ENCODE measurements around the gene GPN1. TPM values are rescaled to one million over a fixed set of nuclear protein-coding genes. Genes with fewer than 3 reads are reported as not detected.
"Not testable (repeated sequence)": the region's sequence is repeated elsewhere in the genome, so short reads cannot be mapped to it uniquely, and the experiment has no call there.

GPN1 gene
- total RNA-seq, 2 donors from 2014 or later = 27.6 to 27.7 TPM

GRCh38 chr2:27596627-27597026 lies 32.2 kb upstream of the GPN1 start:
- Mint-ChIP-seq H3K4me1 (peaks cover 25% of the 10 kb centered on the region), H3K27me3 (no peaks in the 10 kb centered on the region), H3K4me3 (no peak overlapping the region), H3K27ac (peak overlapping the region; percentile 69), H3K36me3 (ENCODE audit: low read depth) (peaks cover 5% of the 10 kb centered on the region)
- ATAC-seq = no peak
- no peak for DNase-seq
- no peaks in the 10 kb centered on the region for H3K9me3 ChIP-seq (ENCODE audit: control insufficient read depth, low read length, poor library complexity, severe bottlenecking)

- ATAC-seq (no peak), DNase-seq (no peak)
- H3K9me3 ChIP-seq (ENCODE audit: control insufficient read depth, low read length, poor library complexity, severe bottlenecking) = no peaks in the 10 kb centered on the region
- Mint-ChIP-seq H3K36me3 (ENCODE audit: low read depth) (peaks cover 15% of the 10 kb centered on the region), H3K27me3 (no peaks in the 10 kb centered on the region), H3K4me1 (peaks cover 12% of the 10 kb centered on the region), H3K27ac (no peak overlapping the region), H3K4me3 (no peak overlapping the region)
Observed at GRCh38 chr2:27606611-27607010, 22.2 kb upstream of the GPN1 start.

DNA sequence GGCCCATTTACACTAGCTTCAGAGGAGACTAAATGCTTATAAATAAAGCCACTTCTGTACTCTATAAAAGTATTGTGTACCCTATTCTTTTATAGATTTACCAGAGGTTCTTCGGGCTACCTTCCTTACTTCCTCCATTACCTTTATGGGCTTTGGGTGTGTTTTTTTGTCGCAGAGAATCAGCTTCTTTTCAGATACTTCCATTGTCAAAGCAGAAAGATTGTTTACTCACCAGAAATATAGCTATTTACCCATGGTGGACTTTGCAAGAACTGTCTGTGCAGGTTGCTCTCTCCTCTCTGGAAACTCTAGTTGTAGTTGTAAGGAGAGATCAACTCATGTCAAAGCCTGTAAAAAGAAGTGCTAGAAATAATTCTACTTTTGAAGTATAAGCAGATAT lies 14.9 kb upstream of the GPN1 start:
- no peaks in the 10 kb centered on the region for H3K27me3 Mint-ChIP-seq
- H3K4me3 Mint-ChIP-seq = no peak overlapping the region
- H3K27ac Mint-ChIP-seq = no peak overlapping the region
- H3K36me3 Mint-ChIP-seq (ENCODE audit: low read depth) = peaks cover 16% of the 10 kb centered on the region
- H3K9me3 ChIP-seq (ENCODE audit: control insufficient read depth, low read length, poor library complexity, severe bottlenecking) = no peaks in the 10 kb centered on the region
- H3K4me1 Mint-ChIP-seq = peaks cover 5% of the 10 kb centered on the region
- DNase-seq = no peak
- no peak for ATAC-seq

GRCh38 chr2:27615316-27615715 lies 13.5 kb upstream of the GPN1 start:
- no peak for DNase-seq
- peaks cover 5% of the 10 kb centered on the region for H3K4me1 Mint-ChIP-seq
- no peak for ATAC-seq
- H3K27me3 Mint-ChIP-seq = no peaks in the 10 kb centered on the region
- no peak overlapping the region for H3K27ac Mint-ChIP-seq
- peaks cover 16% of the 10 kb centered on the region for H3K36me3 Mint-ChIP-seq (ENCODE audit: low read depth)
- H3K9me3 ChIP-seq (ENCODE audit: control insufficient read depth, low read length, poor library complexity, severe bottlenecking) = no peaks in the 10 kb centered on the region
- no peak overlapping the region for H3K4me3 Mint-ChIP-seq

GRCh38 chr2:27621524-27621923 lies 7.3 kb upstream of the GPN1 start:
- Mint-ChIP-seq H3K4me3 (no peak overlapping the region), H3K27me3 (no peaks in the 10 kb centered on the region), H3K27ac (no peak overlapping the region), H3K4me1 (peaks cover 2% of the 10 kb centered on the region), H3K36me3 (ENCODE audit: low read depth) (peaks cover 16% of the 10 kb centered on the region)
- ATAC-seq = no peak
- no peaks in the 10 kb centered on the region for H3K9me3 ChIP-seq (ENCODE audit: control insufficient read depth, low read length, poor library complexity, severe bottlenecking)
- DNase-seq = no peak

DNA sequence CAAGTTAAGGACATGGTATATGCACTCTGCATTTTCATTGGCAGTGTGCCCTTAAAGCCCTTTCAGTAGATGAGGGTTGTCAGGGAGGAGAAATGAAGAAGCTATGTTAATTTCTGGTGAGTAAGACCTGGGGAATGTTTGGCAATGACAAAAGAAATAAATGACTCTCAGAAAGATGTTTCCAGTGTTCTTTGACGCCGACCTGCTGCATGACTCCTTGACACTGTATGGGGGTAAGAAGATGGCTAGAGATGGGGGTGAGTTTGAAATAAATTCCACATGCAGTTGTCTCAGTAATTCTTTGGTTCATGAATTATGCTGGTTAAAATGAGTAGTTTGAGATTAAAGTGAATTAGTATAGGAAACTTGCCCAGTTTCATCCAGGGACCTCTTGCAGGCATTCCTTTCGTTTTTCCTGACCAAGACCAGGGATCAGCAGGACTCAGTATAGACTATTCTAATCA lies 5.9 kb upstream of the GPN1 start:
- no peaks in the 10 kb centered on the region for H3K9me3 ChIP-seq (ENCODE audit: control insufficient read depth, low read length, poor library complexity, severe bottlenecking)
- ATAC-seq (no peak), DNase-seq (no peak)
- H3K4me1 Mint-ChIP-seq = peaks cover 8% of the 10 kb centered on the region
- H3K27me3 Mint-ChIP-seq = no peaks in the 10 kb centered on the region
- no peak overlapping the region for H3K4me3 Mint-ChIP-seq
- peaks cover 9% of the 10 kb centered on the region for H3K36me3 Mint-ChIP-seq (ENCODE audit: low read depth)
- peak overlapping the region; percentile 65 for H3K27ac Mint-ChIP-seq

GRCh38 chr2:27624943-27625342 lies 3.9 kb upstream of the GPN1 start:
- peak overlapping the region; percentile 65 for H3K27ac Mint-ChIP-seq
- no peaks in the 10 kb centered on the region for H3K27me3 Mint-ChIP-seq
- no peak for DNase-seq
- ATAC-seq = no peak
- H3K4me1 Mint-ChIP-seq = peaks cover 8% of the 10 kb centered on the region
- no peaks in the 10 kb centered on the region for H3K9me3 ChIP-seq (ENCODE audit: control insufficient read depth, low read length, poor library complexity, severe bottlenecking)
- peaks cover 7% of the 10 kb centered on the region for H3K36me3 Mint-ChIP-seq (ENCODE audit: low read depth)
- no peak overlapping the region for H3K4me3 Mint-ChIP-seq

GRCh38 chr2:27626323-27626722 lies 2.5 kb upstream of the GPN1 start:
- not testable (repeated sequence) for H3K9me3 ChIP-seq (ENCODE audit: control insufficient read depth, low read length, poor library complexity, severe bottlenecking); H3K27ac Mint-ChIP-seq

DNA sequence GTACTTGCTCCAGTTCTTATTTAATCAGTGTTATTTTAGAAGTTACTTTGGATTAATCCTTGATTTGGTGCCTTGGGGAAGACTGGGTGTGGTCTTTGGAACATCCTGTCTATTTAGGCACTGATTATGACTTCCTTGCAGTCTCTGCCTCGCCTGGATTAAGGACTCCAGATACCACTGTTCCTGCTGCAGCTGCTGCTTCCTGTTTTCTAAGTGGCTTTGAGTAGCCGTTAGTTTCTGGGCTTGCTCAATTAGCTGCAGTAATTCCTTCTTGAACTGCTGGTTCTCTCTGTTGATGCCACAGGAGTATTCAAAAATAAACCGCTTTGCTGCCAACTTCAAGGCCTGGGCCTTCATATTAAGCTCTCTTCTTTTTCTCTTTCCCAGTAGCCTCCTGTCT lies 1.9 kb upstream of the GPN1 start:
- H3K4me1 Mint-ChIP-seq = peaks cover 14% of the 10 kb centered on the region
- not testable (repeated sequence) for ATAC-seq; H3K36me3 Mint-ChIP-seq (ENCODE audit: low read depth); H3K9me3 ChIP-seq (ENCODE audit: control insufficient read depth, low read length, poor library complexity, severe bottlenecking); H3K4me3 Mint-ChIP-seq; DNase-seq; H3K27ac Mint-ChIP-seq; H3K27me3 Mint-ChIP-seq

More at GRCh38 chr2:27626323-27626722, 2.5 kb upstream of the GPN1 start:
- H3K36me3 Mint-ChIP-seq (ENCODE audit: low read depth); DNase-seq; H3K27me3 Mint-ChIP-seq; H3K4me3 Mint-ChIP-seq; ATAC-seq: not testable (repeated sequence)
- H3K4me1 Mint-ChIP-seq = peaks cover 13% of the 10 kb centered on the region

GRCh38 chr2:27627963-27628766 lies 685 bp upstream of the GPN1 start:
- DNase-seq (no peak), ATAC-seq (peak; percentile 27)
- Mint-ChIP-seq H3K27me3 (no peaks in the 10 kb centered on the region), H3K4me1 (peaks cover 17% of the 10 kb centered on the region), H3K4me3 (no peak overlapping the region), H3K27ac (no peak overlapping the region), H3K36me3 (ENCODE audit: low read depth) (peaks cover 2% of the 10 kb centered on the region)
- H3K9me3 ChIP-seq (ENCODE audit: control insufficient read depth, low read length, poor library complexity, severe bottlenecking) = no peaks in the 10 kb centered on the region

GRCh38 chr2:27630257-27630656 lies 1.4 kb downstream of the GPN1 start:
- H3K27me3 Mint-ChIP-seq; H3K4me3 Mint-ChIP-seq; DNase-seq; ATAC-seq; H3K27ac Mint-ChIP-seq; H3K9me3 ChIP-seq (ENCODE audit: control insufficient read depth, low read length, poor library complexity, severe bottlenecking): not testable (repeated sequence)
- H3K36me3 Mint-ChIP-seq (ENCODE audit: low read depth) = peaks cover 11% of the 10 kb centered on the region
- H3K4me1 Mint-ChIP-seq = peaks cover 24% of the 10 kb centered on the region

DNA sequence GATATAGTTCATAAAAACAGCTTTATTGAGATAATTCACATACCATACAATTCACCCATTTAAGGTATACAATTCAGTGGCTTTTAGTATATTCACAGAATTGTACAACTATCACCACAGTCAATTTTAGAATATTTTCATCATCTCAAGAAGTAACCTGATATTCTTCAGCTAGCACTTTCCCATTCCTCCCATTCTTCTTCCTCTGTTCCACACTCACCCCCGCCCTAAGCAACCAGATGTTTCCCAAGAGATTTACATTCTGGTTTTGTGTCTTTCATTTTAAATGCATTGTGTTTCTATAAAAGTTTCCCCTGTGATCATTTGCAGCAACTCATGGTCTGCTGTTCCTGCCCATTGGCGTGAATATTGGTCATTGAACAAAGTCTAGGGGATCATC lies 5.4 kb downstream of the GPN1 start:
- no peaks in the 10 kb centered on the region for H3K9me3 ChIP-seq (ENCODE audit: control insufficient read depth, low read length, poor library complexity, severe bottlenecking)
- ATAC-seq (no peak), DNase-seq (no peak)
- H3K27me3 Mint-ChIP-seq = no peaks in the 10 kb centered on the region
- peak overlapping the region; percentile 53 for H3K27ac Mint-ChIP-seq
- H3K4me3 Mint-ChIP-seq = no peak overlapping the region
- H3K4me1 Mint-ChIP-seq = peaks cover 24% of the 10 kb centered on the region
- peaks cover 22% of the 10 kb centered on the region for H3K36me3 Mint-ChIP-seq (ENCODE audit: low read depth)

GRCh38 chr2:27636766-27637165 lies 7.9 kb downstream of the GPN1 start:
- Mint-ChIP-seq H3K36me3 (ENCODE audit: low read depth) (peaks cover 24% of the 10 kb centered on the region), H3K4me3 (no peak overlapping the region), H3K27ac (no peak overlapping the region), H3K4me1 (peaks cover 18% of the 10 kb centered on the region), H3K27me3 (no peaks in the 10 kb centered on the region)
- no peak for DNase-seq
- ATAC-seq = no peak
- H3K9me3 ChIP-seq (ENCODE audit: control insufficient read depth, low read length, poor library complexity, severe bottlenecking) = no peaks in the 10 kb centered on the region

DNA sequence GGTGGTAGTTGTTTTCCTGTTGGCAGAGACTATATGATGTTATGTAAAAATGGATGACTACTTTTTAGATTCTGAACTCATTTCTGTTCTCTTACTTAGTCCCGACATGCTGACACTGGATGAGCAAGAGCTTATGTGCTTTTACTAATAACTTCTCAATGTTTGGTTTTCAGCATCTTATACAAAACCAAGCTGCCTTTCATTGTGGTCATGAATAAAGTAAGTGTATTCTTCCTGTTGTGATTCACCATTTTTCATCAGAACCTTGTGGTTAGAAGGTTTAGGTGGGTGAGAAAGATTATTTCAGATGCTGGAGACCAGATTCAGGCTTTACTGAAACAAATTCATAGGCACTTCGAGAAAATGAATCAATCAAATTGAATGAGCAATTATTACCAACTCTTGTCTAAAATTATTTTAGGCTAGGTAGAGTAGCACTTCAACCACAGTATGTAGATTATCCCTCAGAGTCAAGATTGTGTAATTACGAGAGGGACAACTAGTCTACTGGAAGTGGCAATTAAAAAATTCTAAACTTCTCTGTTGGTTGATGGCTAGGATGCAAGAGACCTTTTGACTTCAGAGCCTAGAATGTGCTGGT lies 9.3 kb downstream of the GPN1 start:
- Mint-ChIP-seq H3K27me3 (no peaks in the 10 kb centered on the region), H3K36me3 (ENCODE audit: low read depth) (peaks cover 22% of the 10 kb centered on the region), H3K4me3 (no peak overlapping the region), H3K4me1 (peaks cover 16% of the 10 kb centered on the region), H3K27ac (peak overlapping the region; percentile 32)
- ATAC-seq = peak; percentile 40
- no peak for DNase-seq
- H3K9me3 ChIP-seq (ENCODE audit: control insufficient read depth, low read length, poor library complexity, severe bottlenecking) = no peaks in the 10 kb centered on the region
